ENCODE data around the gene EXOC6B.

DNA sequence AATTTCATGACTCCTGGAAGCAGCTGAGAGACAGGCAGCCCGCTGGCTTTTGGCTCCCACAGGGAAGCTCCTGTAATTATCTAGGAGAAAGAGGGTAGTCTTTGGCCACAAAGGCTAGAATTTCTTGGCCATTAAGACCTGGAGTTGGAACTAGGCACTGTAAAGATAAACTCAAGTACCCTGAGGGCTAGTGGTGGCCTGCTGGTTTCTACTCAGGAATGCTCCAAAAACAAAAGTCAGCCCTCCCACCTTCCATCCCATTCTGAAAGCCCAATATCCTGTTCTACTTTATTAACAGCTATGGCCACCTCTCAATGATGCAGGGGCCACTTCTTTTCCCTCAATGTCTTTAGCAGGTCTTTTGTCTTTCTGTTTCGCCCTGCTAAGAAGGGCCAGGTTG lies 644.2 kb downstream of the EXOC6B start:
- TF ChIP-seq, protein P1, sequence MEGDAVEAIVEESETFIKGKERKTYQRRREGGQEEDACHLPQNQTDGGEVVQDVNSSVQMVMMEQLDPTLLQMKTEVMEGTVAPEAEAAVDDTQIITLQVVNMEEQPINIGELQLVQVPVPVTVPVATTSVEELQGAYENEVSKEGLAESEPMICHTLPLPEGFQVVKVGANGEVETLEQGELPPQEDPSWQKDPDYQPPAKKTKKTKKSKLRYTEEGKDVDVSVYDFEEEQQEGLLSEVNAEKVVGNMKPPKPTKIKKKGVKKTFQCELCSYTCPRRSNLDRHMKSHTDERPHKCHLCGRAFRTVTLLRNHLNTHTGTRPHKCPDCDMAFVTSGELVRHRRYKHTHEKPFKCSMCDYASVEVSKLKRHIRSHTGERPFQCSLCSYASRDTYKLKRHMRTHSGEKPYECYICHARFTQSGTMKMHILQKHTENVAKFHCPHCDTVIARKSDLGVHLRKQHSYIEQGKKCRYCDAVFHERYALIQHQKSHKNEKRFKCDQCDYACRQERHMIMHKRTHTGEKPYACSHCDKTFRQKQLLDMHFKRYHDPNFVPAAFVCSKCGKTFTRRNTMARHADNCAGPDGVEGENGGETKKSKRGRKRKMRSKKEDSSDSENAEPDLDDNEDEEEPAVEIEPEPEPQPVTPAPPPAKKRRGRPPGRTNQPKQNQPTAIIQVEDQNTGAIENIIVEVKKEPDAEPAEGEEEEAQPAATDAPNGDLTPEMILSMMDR (IDR thresholded peaks at IDR 0.05) = no peak
- no peak for TF ChIP-seq ZFX (IDR thresholded peaks at IDR 0.05; ENCODE audit: borderline replicate concordance)
